ENCODE results near the gene RAB11FIP2.
A peak's percentile ranks its signal among the peaks of the same experiment; 100 is the strongest.

DNA sequence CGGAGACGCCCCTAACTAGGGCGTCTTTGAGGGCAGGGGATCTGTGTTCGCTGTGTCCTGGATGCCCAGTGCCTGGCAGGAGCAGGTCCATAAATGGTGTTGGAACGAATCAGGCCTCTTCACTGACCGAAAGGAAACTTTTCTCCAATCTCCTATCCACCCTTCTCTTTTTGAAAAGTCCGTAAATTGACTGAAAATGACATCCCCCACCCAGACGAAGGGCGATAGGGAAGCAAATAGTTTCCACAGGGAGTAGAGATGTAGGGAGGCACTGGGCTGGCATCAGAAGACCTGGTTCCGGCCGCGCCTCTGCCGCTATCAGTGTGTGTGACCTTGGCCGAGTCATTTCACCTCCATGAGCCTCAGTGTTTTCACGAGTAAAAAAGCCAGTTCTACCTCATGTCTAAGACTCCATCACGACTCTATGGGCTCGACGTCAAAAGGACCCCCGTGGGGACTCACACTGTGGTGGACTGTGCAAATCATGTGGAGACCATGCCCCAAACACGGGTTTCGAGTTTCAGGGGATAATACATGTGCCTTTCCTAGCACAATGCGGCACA lies 497 bp upstream of the RAB11FIP2 start:
- TF ChIP-seq TARDBP (IDR thresholded peaks at IDR 0.05): no peak
- TF ChIP-seq ELF4 (IDR thresholded peaks at IDR 0.05): no peak
- TF ChIP-seq FOXM1 (IDR thresholded peaks at IDR 0.05; ENCODE audit: borderline replicate concordance): no peak
- TF ChIP-seq, protein P1, sequence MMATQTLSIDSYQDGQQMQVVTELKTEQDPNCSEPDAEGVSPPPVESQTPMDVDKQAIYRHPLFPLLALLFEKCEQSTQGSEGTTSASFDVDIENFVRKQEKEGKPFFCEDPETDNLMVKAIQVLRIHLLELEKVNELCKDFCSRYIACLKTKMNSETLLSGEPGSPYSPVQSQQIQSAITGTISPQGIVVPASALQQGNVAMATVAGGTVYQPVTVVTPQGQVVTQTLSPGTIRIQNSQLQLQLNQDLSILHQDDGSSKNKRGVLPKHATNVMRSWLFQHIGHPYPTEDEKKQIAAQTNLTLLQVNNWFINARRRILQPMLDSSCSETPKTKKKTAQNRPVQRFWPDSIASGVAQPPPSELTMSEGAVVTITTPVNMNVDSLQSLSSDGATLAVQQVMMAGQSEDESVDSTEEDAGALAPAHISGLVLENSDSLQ (IDR thresholded peaks at IDR 0.05): no peak
- TF ChIP-seq L3MBTL2 (conservative IDR thresholded peaks at IDR 0.05): peak; percentile 55; the same call in 1 of the 2 replicates
- no peak for TF ChIP-seq FOXA1 (IDR thresholded peaks at IDR 0.05)
- no peak for TF ChIP-seq SP1 (IDR thresholded peaks at IDR 0.05)
- TF ChIP-seq SUZ12 (IDR thresholded peaks at IDR 0.05): no peak
- TF ChIP-seq HDGF (IDR thresholded peaks at IDR 0.05; ENCODE audit: borderline replicate concordance): no peak
- no peak for TF ChIP-seq BHLHE40 (IDR thresholded peaks at IDR 0.05; ENCODE audit: borderline replicate concordance)
- no peak for TF ChIP-seq FOXK2 (IDR thresholded peaks at IDR 0.05)
- TF ChIP-seq NFRKB (IDR thresholded peaks at IDR 0.05): no peak
- TF ChIP-seq LEF1 (IDR thresholded peaks at IDR 0.05; ENCODE audit: borderline replicate concordance): no peak

Data from HEK293T (cell line).